ENCODE data around the gene RPRML.

DNA sequence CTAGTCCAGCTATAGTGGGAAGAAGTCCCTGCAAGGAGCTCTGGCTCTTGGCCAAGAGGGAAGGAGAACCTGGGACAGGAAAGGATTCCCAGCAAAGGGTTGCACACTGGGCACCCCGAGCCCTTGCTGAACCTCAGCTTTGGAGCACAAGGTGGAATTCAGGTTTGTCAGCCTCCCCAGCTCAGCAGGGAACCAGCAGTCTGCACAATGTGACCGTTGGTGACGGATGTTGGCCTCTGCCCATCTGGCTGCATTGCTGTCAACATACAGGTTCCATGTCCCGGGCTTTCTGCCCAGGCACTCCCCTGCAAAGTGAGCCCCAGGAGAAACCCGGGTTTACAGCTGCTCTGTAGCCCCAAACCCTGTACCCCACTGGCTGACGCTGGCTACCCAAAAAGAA, 6.7 kb downstream of the RPRML start:
- TF ChIP-seq POLR2A (IDR thresholded peaks at IDR 0.05; ENCODE audit: low read depth, low read length) (no peak), TAF1 (IDR thresholded peaks at IDR 0.05; ENCODE audit: low read depth, low read length) (no peak), SPI1 (IDR thresholded peaks at IDR 0.05; ENCODE audit: low read depth, low read length) (no peak), POLR2AphosphoS5 (IDR thresholded peaks at IDR 0.05; ENCODE audit: low read depth, low read length) (no peak)

Data from GM12891 (cell line).